HG02763 (cell line): ENCODE measurements around the gene MYBPC3.

Experiments
- ATAC-seq: cut with Tn5 transposase; IDR thresholded peaks from one replicate; pipeline ENCODE4 v1.9.1; 2021; ENCODE audit warnings: mild to moderate bottlenecking, moderate library complexity; ENCODE audit not compliant: unreplicated experiment

MYBPC3 gene

GRCh38 chr11:47359162-47359561 is 6.7 kb upstream of the MYBPC3 start:
- ATAC-seq: no peak

GRCh38 chr11:47358731-47359051 is 6.2 kb upstream of the MYBPC3 start:
- no peak for ATAC-seq

GRCh38 chr11:47357985-47358730 is 5.7 kb upstream of the MYBPC3 start:
- no peak for ATAC-seq

GRCh38 chr11:47356998-47357329 is 4.5 kb upstream of the MYBPC3 start:
- no peak for ATAC-seq

GRCh38 chr11:47356129-47356997 is 3.9 kb upstream of the MYBPC3 start:
- ATAC-seq: no peak

GRCh38 chr11:47355283-47356128 is 3.0 kb upstream of the MYBPC3 start:
- ATAC-seq: no peak

- no peak for ATAC-seq
Measured at GRCh38 chr11:47354913-47355282, 2.4 kb upstream of the MYBPC3 start.

GRCh38 chr11:47353978-47354774 is 1.7 kb upstream of the MYBPC3 start:
- ATAC-seq: no peak

GRCh38 chr11:47351156-47352126 is 1.1 kb downstream of the MYBPC3 start:
- no peak for ATAC-seq

- ATAC-seq: no peak
Measured at GRCh38 chr11:47350315-47350714, 2.2 kb downstream of the MYBPC3 start.

GRCh38 chr11:47349521-47350095 is 2.9 kb downstream of the MYBPC3 start:
- no peak for ATAC-seq

GRCh38 chr11:47348859-47349258 is 3.6 kb downstream of the MYBPC3 start:
- ATAC-seq: no peak

- ATAC-seq: no peak
Measured at GRCh38 chr11:47348131-47348802, 4.2 kb downstream of the MYBPC3 start.

GRCh38 chr11:47347137-47347536 is 5.4 kb downstream of the MYBPC3 start:
- no peak for ATAC-seq

- ATAC-seq: no peak
Measured at GRCh38 chr11:47345890-47346563, 6.5 kb downstream of the MYBPC3 start.

- no peak for ATAC-seq
Measured at GRCh38 chr11:47342854-47343253, 9.6 kb downstream of the MYBPC3 start.

GRCh38 chr11:47342036-47342803 is 10.3 kb downstream of the MYBPC3 start:
- ATAC-seq: no peak
